Measurements from ENCODE around the gene RPS14.
A peak's percentile ranks its signal among the peaks of the same experiment; 100 is the strongest.
"Not testable (repeated sequence)": the region's sequence is repeated elsewhere in the genome, so short reads cannot be mapped to it uniquely, and the experiment has no call there.

RPS14 gene

GRCh38 chr5:150479416-150479815, 29.9 kb upstream of the RPS14 start:
- no peak for DNase-seq

GRCh38 chr5:150476568-150476967, 27.0 kb upstream of the RPS14 start:
- not testable (repeated sequence) for DNase-seq

GRCh38 chr5:150473673-150474358, 24.3 kb upstream of the RPS14 start:
- no peak for DNase-seq

GRCh38 chr5:150469718-150470469, 20.4 kb upstream of the RPS14 start:
- DNase-seq = no peak

GRCh38 chr5:150468206-150468605, 18.7 kb upstream of the RPS14 start:
- no peak for DNase-seq

GRCh38 chr5:150465927-150466326, 16.4 kb upstream of the RPS14 start:
- DNase-seq = no peak

- no peak for DNase-seq
Observed at GRCh38 chr5:150464554-150465012, 15.0 kb upstream of the RPS14 start.

- no peak for DNase-seq
Observed at GRCh38 chr5:150461231-150461630, 11.7 kb upstream of the RPS14 start.

GRCh38 chr5:150460781-150461180, 11.2 kb upstream of the RPS14 start:
- no peak for DNase-seq

GRCh38 chr5:150458802-150459557, 9.4 kb upstream of the RPS14 start:
- peak; percentile 82 for DNase-seq

- DNase-seq = no peak
Observed at GRCh38 chr5:150457562-150458240, 8.2 kb upstream of the RPS14 start.

- DNase-seq = no peak
Observed at GRCh38 chr5:150457121-150457520, 7.6 kb upstream of the RPS14 start.

- no peak for DNase-seq
Observed at GRCh38 chr5:150454492-150455229, 5.1 kb upstream of the RPS14 start.

- DNase-seq = not testable (repeated sequence)
Observed at GRCh38 chr5:150454027-150454426, 4.5 kb upstream of the RPS14 start.

- DNase-seq = no peak
Observed at GRCh38 chr5:150452914-150453313, 3.4 kb upstream of the RPS14 start.

- DNase-seq = no peak
Observed at GRCh38 chr5:150451594-150451993, 2.1 kb upstream of the RPS14 start.

GRCh38 chr5:150448952-150449516, 505 bp downstream of the RPS14 start:
- DNase-seq = no peak

GRCh38 chr5:150448334-150448733, 1.2 kb downstream of the RPS14 start:
- DNase-seq = no peak

- no peak for DNase-seq
Observed at GRCh38 chr5:150447188-150447587, 2.4 kb downstream of the RPS14 start.

- no peak for DNase-seq
Observed at GRCh38 chr5:150446583-150446982, 3.0 kb downstream of the RPS14 start.

- DNase-seq = no peak
Observed at GRCh38 chr5:150446088-150446487, 3.5 kb downstream of the RPS14 start.

- DNase-seq = no peak
Observed at GRCh38 chr5:150444770-150445169, 4.8 kb downstream of the RPS14 start.

Measured in stimulated activated naive CD4-positive, alpha-beta T cell treated with Interleukin-2 at 50 U/mL for 16 hours (primary cell).